MM.1S (cell line): ENCODE results near the gene HIPK2.

Experiments used
- DNase-seq: peaks from one replicate; pipeline ENCODE4 v3.0.0-alpha.2; 2015
- H2AFZ ChIP-seq: fragments of 300-600 bp; sonication (generic); 2 replicates; pipeline ENCODE4 v1.6.0; 2016; ENCODE audit warnings: antibody characterized with exemption, low read length
- H3F3A ChIP-seq: fragments of 300-600 bp; sonication (generic); 2 replicates; pipeline ENCODE4 v1.6.1; 2016; ENCODE audit warnings: mild to moderate bottlenecking, antibody characterized with exemption, low read length, moderate library complexity, mixed read lengths; ENCODE audit not compliant: insufficient read depth
- H3K27ac ChIP-seq: fragments of 300-600 bp; sonication (generic); 2 replicates; pipeline ENCODE4 v1.5.1; 2016; ENCODE audit warnings: mild to moderate bottlenecking, low read length
- H3K27me3 ChIP-seq: fragments of 300-600 bp; sonication (generic); replicated peaks from 2 replicates; pipeline ENCODE4 v1.6.0; 2016; ENCODE audit warnings: low read length; ENCODE audit not compliant: insufficient read depth
- H3K36me3 ChIP-seq: fragments of 300-600 bp; sonication (generic); replicated peaks from 2 replicates; pipeline ENCODE4 v1.6.1; 2016; ENCODE audit warnings: mild to moderate bottlenecking, low read length, mixed read lengths; ENCODE audit not compliant: insufficient read depth
- H3K4me1 ChIP-seq: fragments of 300-600 bp; sonication (generic); 2 replicates; pipeline ENCODE4 v1.6.1; 2016; ENCODE audit warnings: low read length, mixed read lengths
- H3K4me2 ChIP-seq: fragments of 300-600 bp; sonication (generic); 2 replicates; pipeline ENCODE4 v1.6.0; 2016; ENCODE audit warnings: low read depth, low read length
- H3K4me3 ChIP-seq: fragments of 300-600 bp; sonication (generic); 2 replicates; pipeline ENCODE4 v1.5.1; 2016; ENCODE audit warnings: low read length, mixed read lengths
- H3K79me2 ChIP-seq: fragments of 300-600 bp; sonication (generic); 2 replicates; pipeline ENCODE4 v1.6.1; 2016; ENCODE audit warnings: mixed run types, low read length, mixed read lengths
- H3K9ac ChIP-seq: fragments of 300-600 bp; sonication (generic); 2 replicates; pipeline ENCODE4 v1.6.1; 2016; ENCODE audit warnings: low read length, mixed read lengths
- H3K9me2 ChIP-seq: fragments of 300-600 bp; sonication (generic); replicated peaks from 2 replicates; pipeline ENCODE4 v1.6.1; 2016; ENCODE audit warnings: mild to moderate bottlenecking, low read length, mixed read lengths; ENCODE audit not compliant: insufficient read depth
- H3K9me3 ChIP-seq: fragments of 300-600 bp; sonication (generic); replicated peaks from 2 replicates; pipeline ENCODE4 v1.6.1; 2016; ENCODE audit warnings: mild to moderate bottlenecking, low read length, mixed read lengths; ENCODE audit not compliant: insufficient read depth
- H4K20me1 ChIP-seq: fragments of 300-600 bp; sonication (generic); 2 replicates; pipeline ENCODE4 v1.6.1; 2016; ENCODE audit warnings: mild to moderate bottlenecking, low read length, moderate library complexity, mixed read lengths; ENCODE audit not compliant: insufficient read depth
- CTCF ChIP-seq: fragments of 300-600 bp; sonication (generic); IDR thresholded peaks from 2 replicates; pipeline ENCODE4 v1.5.1; 2016; ENCODE audit warnings: antibody characterized with exemption, low read length, mixed read lengths
- EZH2 ChIP-seq: fragments of 300-600 bp; sonication (generic); optimal IDR thresholded peaks from 2 replicates; pipeline ENCODE3; 2017; ENCODE audit warnings: low read depth, mild to moderate bottlenecking, antibody characterized with exemption, low read length, mixed read lengths
- EZH2phosphoT487 ChIP-seq: fragments of 300-600 bp; sonication (generic); IDR thresholded peaks from 2 replicates; pipeline ENCODE4 v1.6.1; 2018; ENCODE audit warnings: antibody characterized with exemption, low read length

The HIPK2 gene

GRCh38 chr7:139768249-139768824 lies 9.5 kb downstream of the HIPK2 start:
- Histone ChIP-seq H3K4me3 (peak overlapping the region; percentile 7), H4K20me1 (no peaks in the 10 kb centered on the region), H3K27me3 (no peaks in the 10 kb centered on the region), H3K36me3 (peaks cover 12% of the 10 kb centered on the region; the same call in 1 of the 2 replicates), H2AFZ (no peak overlapping the region), H3F3A (peaks cover 30% of the 10 kb centered on the region), H3K4me2 (peak overlapping the region; percentile 75), H3K9me2 (no peaks in the 10 kb centered on the region), H3K27ac (peak overlapping the region; percentile 89), H3K4me1 (peaks cover 58% of the 10 kb centered on the region), H3K9ac (peak overlapping the region; percentile 19; the same call in 1 of the 2 replicates), H3K79me2 (peaks cover 95% of the 10 kb centered on the region), H3K9me3 (no peaks in the 10 kb centered on the region)
- no peak for TF ChIP-seq CTCF
- DNase-seq: peak; percentile 27

- Histone ChIP-seq H3K27me3 (no peaks in the 10 kb centered on the region), H4K20me1 (no peaks in the 10 kb centered on the region), H3K4me2 (peak overlapping the region; percentile 75), H3K36me3 (peaks cover 12% of the 10 kb centered on the region; the same call in 1 of the 2 replicates), H3F3A (peaks cover 30% of the 10 kb centered on the region), H2AFZ (0 out of 2 replicates have a peak overlapping the region, but pooled peaks have one; percentile 26), H3K4me3 (peak overlapping the region; percentile 7), H3K9ac (peak overlapping the region; percentile 33; the same call in 1 of the 2 replicates), H3K27ac (peak overlapping the region; percentile 89), H3K79me2 (peaks cover 95% of the 10 kb centered on the region), H3K9me3 (no peaks in the 10 kb centered on the region), H3K4me1 (peaks cover 51% of the 10 kb centered on the region), H3K9me2 (no peaks in the 10 kb centered on the region)
- peak; percentile 95 for DNase-seq
- TF ChIP-seq EZH2phosphoT487 (no peak), CTCF (no peak), EZH2 (no peak)
Measured at GRCh38 chr7:139767561-139767982, 10.2 kb downstream of the HIPK2 start.

- Histone ChIP-seq H3K4me2 (no peak overlapping the region), H3K9ac (no peak overlapping the region), H3K4me3 (no peak overlapping the region), H3F3A (peaks cover 30% of the 10 kb centered on the region), H3K9me2 (no peaks in the 10 kb centered on the region), H3K27ac (no peak overlapping the region), H3K4me1 (peaks cover 42% of the 10 kb centered on the region), H3K36me3 (peaks cover 12% of the 10 kb centered on the region; the same call in 1 of the 2 replicates), H3K79me2 (peaks cover 95% of the 10 kb centered on the region), H3K9me3 (no peaks in the 10 kb centered on the region), H4K20me1 (no peaks in the 10 kb centered on the region), H2AFZ (no peak overlapping the region), H3K27me3 (no peaks in the 10 kb centered on the region)
- no peak for DNase-seq
- TF ChIP-seq CTCF: no peak
- no peak for TF ChIP-seq EZH2phosphoT487
- TF ChIP-seq EZH2: no peak
Measured at GRCh38 chr7:139765143-139765542, 12.7 kb downstream of the HIPK2 start.
